Parathyroid adenoma (tissue), 2 donors: ENCODE data around the gene C14orf39.

Source experiments
- H2AFZ ChIP-seq: fragments of 300-600 bp; sonication (generic); one replicate; pipeline ENCODE4 v1.7.0; 2017; ENCODE audit warnings: antibody characterized with exemption, mild to moderate bottlenecking
- H3K27ac ChIP-seq: fragments of 300-600 bp; sonication (generic); one replicate; pipeline ENCODE4 v1.7.0; 2017
- H3K27me3 ChIP-seq: fragments of 300-600 bp; sonication (generic); one replicate; pipeline ENCODE4 v1.7.0; 2017; ENCODE audit warnings: low read length; ENCODE audit not compliant: control insufficient read depth, insufficient read depth
- H3K36me3 ChIP-seq: fragments of 300-600 bp; sonication (generic); one replicate; pipeline ENCODE4 v1.7.0; 2017; ENCODE audit warnings: low read length; ENCODE audit not compliant: control insufficient read depth, insufficient read depth
- H3K4me1 ChIP-seq: fragments of 300-600 bp; sonication (generic); one replicate; pipeline ENCODE4 v1.7.0; 2017; ENCODE audit warnings: control low read depth
- H3K4me2 ChIP-seq: fragments of 300-600 bp; sonication (generic); one replicate; pipeline ENCODE4 v1.7.0; 2017; ENCODE audit warnings: low read length
- H3K4me3 ChIP-seq: fragments of 300-600 bp; sonication (generic); one replicate; pipeline ENCODE4 v1.7.0; 2017; ENCODE audit warnings: low read depth, low read length
- H3K79me2 ChIP-seq: fragments of 300-600 bp; sonication (generic); one replicate; pipeline ENCODE4 v1.7.0; 2017; ENCODE audit warnings: control low read depth
- H3K9ac ChIP-seq: fragments of 300-600 bp; sonication (generic); one replicate; pipeline ENCODE4 v1.7.0; 2017; ENCODE audit warnings: mild to moderate bottlenecking
- H3K9me3 ChIP-seq: fragments of 300-600 bp; sonication (generic); one replicate; pipeline ENCODE4 v1.7.0; 2017; ENCODE audit warnings: low read length; ENCODE audit not compliant: control insufficient read depth
- TF ChIP-seq, protein P1 (sequence below): fragments of 300-600 bp; sonication (generic); IDR thresholded peaks from one replicate; pipeline ENCODE4 v1.7.0; 2017; ENCODE audit warnings: antibody characterized with exemption, mild to moderate bottlenecking
- donor health status: primary hyperparathyroidism.

The C14orf39 gene

DNA sequence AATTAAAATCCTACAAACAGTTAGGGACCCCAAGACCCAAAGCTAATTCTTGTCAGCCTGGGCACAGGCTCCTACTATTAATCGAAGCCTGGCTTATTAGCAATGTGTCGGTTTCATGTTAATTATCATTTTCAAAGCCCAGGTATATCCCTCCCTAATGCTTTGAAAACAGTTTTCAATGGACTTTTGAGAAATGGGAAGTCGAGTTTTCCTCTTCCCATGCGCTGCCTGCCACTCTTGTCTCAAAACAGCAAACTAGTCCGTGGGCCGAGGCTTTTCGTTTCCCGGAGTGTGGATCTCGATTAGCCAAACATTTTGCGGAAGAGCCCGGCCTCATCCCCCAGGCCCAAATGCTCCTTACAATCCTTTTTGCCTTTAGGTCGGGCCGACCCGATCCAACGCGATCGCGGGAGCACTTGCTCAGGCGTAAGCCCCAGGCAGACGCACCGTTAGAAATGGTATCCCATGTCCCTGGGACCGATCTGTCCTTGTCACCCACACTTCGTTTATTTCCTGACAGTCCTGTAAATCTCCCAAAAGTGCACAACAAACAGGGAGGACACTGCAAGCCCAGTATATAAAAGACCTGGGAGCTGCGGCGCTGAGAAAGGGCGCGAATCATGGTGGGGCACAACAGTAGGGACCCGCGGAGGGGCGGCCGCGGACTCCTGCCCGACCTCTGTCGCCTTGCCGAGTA is 24.5 kb upstream of the C14orf39 start:
- no peaks in the 10 kb centered on the region for H3K9me3 ChIP-seq
- no peaks in the 10 kb centered on the region for H3K4me1 ChIP-seq
- no peak overlapping the region for H3K4me2 ChIP-seq
- H3K9ac ChIP-seq: no peak overlapping the region
- no peak overlapping the region for H3K4me3 ChIP-seq
- no peaks in the 10 kb centered on the region for H3K36me3 ChIP-seq
- no peaks in the 10 kb centered on the region for H3K79me2 ChIP-seq
- H2AFZ ChIP-seq: no peak overlapping the region
- H3K27me3 ChIP-seq: peaks cover 20% of the 10 kb centered on the region
- no peak overlapping the region for H3K27ac ChIP-seq
- TF ChIP-seq, protein P1, sequence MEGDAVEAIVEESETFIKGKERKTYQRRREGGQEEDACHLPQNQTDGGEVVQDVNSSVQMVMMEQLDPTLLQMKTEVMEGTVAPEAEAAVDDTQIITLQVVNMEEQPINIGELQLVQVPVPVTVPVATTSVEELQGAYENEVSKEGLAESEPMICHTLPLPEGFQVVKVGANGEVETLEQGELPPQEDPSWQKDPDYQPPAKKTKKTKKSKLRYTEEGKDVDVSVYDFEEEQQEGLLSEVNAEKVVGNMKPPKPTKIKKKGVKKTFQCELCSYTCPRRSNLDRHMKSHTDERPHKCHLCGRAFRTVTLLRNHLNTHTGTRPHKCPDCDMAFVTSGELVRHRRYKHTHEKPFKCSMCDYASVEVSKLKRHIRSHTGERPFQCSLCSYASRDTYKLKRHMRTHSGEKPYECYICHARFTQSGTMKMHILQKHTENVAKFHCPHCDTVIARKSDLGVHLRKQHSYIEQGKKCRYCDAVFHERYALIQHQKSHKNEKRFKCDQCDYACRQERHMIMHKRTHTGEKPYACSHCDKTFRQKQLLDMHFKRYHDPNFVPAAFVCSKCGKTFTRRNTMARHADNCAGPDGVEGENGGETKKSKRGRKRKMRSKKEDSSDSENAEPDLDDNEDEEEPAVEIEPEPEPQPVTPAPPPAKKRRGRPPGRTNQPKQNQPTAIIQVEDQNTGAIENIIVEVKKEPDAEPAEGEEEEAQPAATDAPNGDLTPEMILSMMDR: no peak

DNA sequence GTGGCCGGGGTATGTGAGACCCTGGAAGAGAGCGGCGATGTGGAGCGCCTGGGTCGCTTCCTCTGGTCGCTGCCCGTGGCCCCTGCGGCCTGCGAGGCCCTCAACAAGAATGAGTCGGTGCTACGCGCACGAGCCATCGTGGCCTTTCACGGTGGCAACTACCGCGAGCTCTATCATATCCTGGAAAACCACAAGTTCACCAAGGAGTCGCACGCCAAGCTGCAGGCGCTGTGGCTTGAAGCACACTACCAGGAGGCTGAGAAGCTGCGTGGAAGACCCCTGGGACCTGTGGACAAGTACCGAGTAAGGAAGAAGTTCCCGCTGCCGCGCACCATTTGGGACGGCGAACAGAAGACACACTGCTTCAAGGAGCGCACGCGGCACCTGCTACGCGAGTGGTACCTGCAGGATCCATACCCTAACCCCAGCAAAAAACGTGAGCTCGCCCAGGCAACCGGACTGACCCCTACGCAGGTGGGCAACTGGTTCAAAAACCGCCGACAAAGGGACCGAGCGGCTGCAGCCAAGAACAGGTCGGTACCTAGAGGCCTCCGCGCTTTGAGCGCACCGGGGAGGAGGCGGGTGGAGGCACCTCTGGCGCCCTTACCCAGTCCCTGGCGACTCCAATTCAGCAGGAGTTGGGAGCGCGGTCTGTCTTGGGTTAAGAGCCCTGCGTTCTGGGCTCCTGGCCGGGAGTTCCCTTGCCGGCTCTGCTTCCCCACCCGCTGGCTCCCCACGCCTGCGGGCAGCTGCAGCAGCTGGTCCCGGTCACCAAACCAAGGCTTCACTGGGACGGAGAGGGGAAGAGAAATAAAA is 23.8 kb upstream of the C14orf39 start:
- H3K36me3 ChIP-seq: no peaks in the 10 kb centered on the region
- TF ChIP-seq, protein P1: no peak
- H3K4me2 ChIP-seq: no peak overlapping the region
- H3K27ac ChIP-seq: no peak overlapping the region
- no peak overlapping the region for H3K9ac ChIP-seq
- H3K4me3 ChIP-seq: no peak overlapping the region
- no peaks in the 10 kb centered on the region for H3K9me3 ChIP-seq
- no peaks in the 10 kb centered on the region for H3K79me2 ChIP-seq
- H3K27me3 ChIP-seq: peaks cover 20% of the 10 kb centered on the region
- no peaks in the 10 kb centered on the region for H3K4me1 ChIP-seq
- no peak overlapping the region for H2AFZ ChIP-seq

DNA sequence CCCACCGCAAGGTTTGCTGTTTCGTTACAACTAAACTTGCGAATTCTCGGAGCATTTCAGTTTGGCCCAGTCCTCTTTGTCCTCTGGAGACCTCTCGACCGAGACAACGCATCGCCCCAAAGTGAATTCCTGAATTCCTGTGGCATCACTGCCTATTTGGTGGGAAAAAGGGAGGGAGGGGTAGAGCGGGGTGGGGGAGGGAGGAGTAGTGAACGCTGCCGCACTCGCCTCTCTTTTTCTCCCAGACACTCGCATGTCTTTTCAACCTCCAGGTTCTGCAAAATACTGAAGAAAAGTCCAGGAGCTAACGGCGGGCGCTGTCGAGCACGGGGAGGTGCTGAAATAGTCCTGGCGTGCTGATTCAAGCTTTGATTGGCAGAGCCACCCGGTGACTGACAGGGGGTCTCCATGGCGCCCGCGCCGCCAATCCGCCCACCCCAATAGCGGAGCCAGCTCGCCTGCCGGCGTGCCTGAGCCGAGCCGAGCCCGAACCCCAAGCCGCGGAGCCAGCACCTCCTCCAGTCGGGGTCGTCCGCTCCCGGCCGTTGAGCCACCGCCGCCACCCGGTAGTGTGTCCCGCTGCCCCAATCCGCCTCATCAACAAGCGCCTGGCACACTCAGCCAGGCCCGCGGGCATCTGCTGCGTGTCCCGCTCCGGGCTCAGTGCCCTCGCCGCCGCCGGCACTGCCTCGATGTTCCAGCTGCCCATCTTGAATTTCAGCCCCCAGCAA is 23.0 kb upstream of the C14orf39 start, which contains the start of gene SIX6:
Gene SIX6, plus strand, starts transcription at position 440 of the 731 bp plus-strand sequence. Its CDS starts 253 bp downstream, at position 693.
- no peaks in the 10 kb centered on the region for H3K36me3 ChIP-seq
- no peak within 1 kb of the TSS for H3K27ac ChIP-seq
- no peak within 1 kb of the TSS for H3K9ac ChIP-seq
- no peak within 1 kb of the TSS for H3K4me2 ChIP-seq
- no peak within 1 kb of the TSS for H2AFZ ChIP-seq
- H3K27me3 ChIP-seq: peaks cover 20% of the 10 kb centered on the region
- TF ChIP-seq, protein P1: no peak
- H3K9me3 ChIP-seq: no peaks in the 10 kb centered on the region
- no peak within 1 kb of the TSS for H3K4me3 ChIP-seq
- H3K4me1 ChIP-seq: no peaks in the 10 kb centered on the region
- H3K79me2 ChIP-seq: no peaks in the 10 kb centered on the region

DNA sequence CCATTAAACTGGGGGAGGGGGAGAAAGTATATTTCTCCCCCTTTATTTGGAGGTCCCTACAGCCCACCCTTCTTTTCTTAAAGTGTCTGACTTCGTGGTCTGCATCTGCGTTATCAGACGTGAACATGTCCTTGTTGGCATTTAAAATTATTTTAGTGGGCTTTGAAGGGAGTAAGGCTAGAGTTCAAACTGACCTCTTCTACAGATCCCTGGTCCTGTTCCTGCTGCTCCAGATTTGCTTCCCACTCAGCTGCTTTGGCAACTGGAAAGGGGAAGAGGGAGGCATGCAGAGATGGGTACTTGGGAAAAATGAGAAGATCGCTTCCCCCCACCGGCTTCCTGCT is 22.5 kb upstream of the C14orf39 start:
- Histone ChIP-seq H3K27me3 (peaks cover 20% of the 10 kb centered on the region), H3K79me2 (no peaks in the 10 kb centered on the region), H3K4me3 (no peak overlapping the region), H3K9me3 (no peaks in the 10 kb centered on the region), H3K27ac (no peak overlapping the region), H2AFZ (no peak overlapping the region), H3K36me3 (no peaks in the 10 kb centered on the region), H3K4me2 (no peak overlapping the region), H3K9ac (no peak overlapping the region), H3K4me1 (no peaks in the 10 kb centered on the region)
- TF ChIP-seq, protein P1: no peak
